Renal cortical epithelial cell (primary cell): Measurements from ENCODE around the gene LYAR. TPM values are rescaled to one million over a fixed set of nuclear protein-coding genes. Genes with fewer than 3 reads are reported as not detected.

ENCODE experiments used
- total RNA-seq: library from RNA; depleted of rRNA; stranded (reverse); fragments of >200 nt; gene quantifications from 2 replicates; pipeline ENCODE4 v1.2.3, GENCODE V29; 2014

The LYAR gene
- total RNA-seq, 1 donor from 2014 or later, result 8.7 TPM

Other genes starting within 250 kb of the LYAR start
- not detected in 2 replicates for gene OTOP1, start 63.2 kb downstream of the LYAR start, total RNA-seq
- gene TMEM128, start 41.9 kb downstream of the LYAR start, total RNA-seq, result 21.6 and 29.7 TPM in 2 replicates
- 0.69 and 5.0 TPM in 2 replicates for gene ZBTB49, start 97 bp upstream of the LYAR start, total RNA-seq
- 0.69 and 1.0 TPM in 2 replicates for gene NSG1, start 96.9 kb upstream of the LYAR start, total RNA-seq